GM12873 (cell line): Measurements from ENCODE around the gene HINFP.
A peak's percentile ranks its signal among the peaks of the same experiment; 100 is the strongest.

Experiments
- CTCF ChIP-seq: IDR thresholded peaks from 2 replicates; pipeline ENCODE4 v1.5.1; 2012; ENCODE audit warnings: low read depth, mild to moderate bottlenecking, moderate library complexity, low read length, control low read depth; ENCODE audit not compliant: insufficient read depth; ENCODE audit errors: missing control alignments

The HINFP gene

GRCh38 chr11:119149018-119149785 is 27.8 kb downstream of the HINFP start, which contains the start of gene ABCG4:
Gene ABCG4, plus strand, starts transcription at chr11:119149052. Its CDS starts 914 bp downstream, at chr11:119149966.
- TF ChIP-seq CTCF, result no peak

GRCh38 chr11:119149786-119150275 is 28.5 kb downstream of the HINFP start:
- no peak for TF ChIP-seq CTCF

- TF ChIP-seq CTCF, result no peak
Observed at GRCh38 chr11:119152043-119152442, 30.7 kb downstream of the HINFP start.

- no peak for TF ChIP-seq CTCF
Observed at GRCh38 chr11:119152604-119153003, 31.2 kb downstream of the HINFP start.

GRCh38 chr11:119153049-119153818 is 31.9 kb downstream of the HINFP start:
- TF ChIP-seq CTCF, result peak; percentile 22

- no peak for TF ChIP-seq CTCF
Observed at GRCh38 chr11:119154178-119154577, 32.8 kb downstream of the HINFP start.
